ENCODE data around the gene PLEKHH1. TPM values are rescaled to one million over a fixed set of nuclear protein-coding genes. Genes with fewer than 3 reads are reported as not detected.

The PLEKHH1 gene
- total RNA-seq, 1 experiment from 2014 or later = 16.5 TPM

GRCh38 chr14:67556671-67557070 lies 23.6 kb downstream of the PLEKHH1 start:
- Histone ChIP-seq H3K4me3 (ENCODE audit: insufficient read depth, low read depth, low read length) (no peak overlapping the region), H3K36me3 (replicated peaks; ENCODE audit: control insufficient read depth, insufficient read depth, low read length) (peaks cover 2% of the 10 kb centered on the region)

GRCh38 chr14:67557118-67557517 lies 24.0 kb downstream of the PLEKHH1 start:
- no peak overlapping the region for H3K4me3 ChIP-seq (ENCODE audit: insufficient read depth, low read depth, low read length)
- DNase-seq = no peak
- H3K27me3 ChIP-seq (ENCODE audit: control insufficient read depth, insufficient read depth, low read length) = no peaks in the 10 kb centered on the region
- H3K36me3 ChIP-seq (replicated peaks; ENCODE audit: control insufficient read depth, insufficient read depth, low read length) = peaks cover 2% of the 10 kb centered on the region

More at GRCh38 chr14:67556671-67557070, 23.6 kb downstream of the PLEKHH1 start:
- no peaks in the 10 kb centered on the region for H3K27me3 ChIP-seq (ENCODE audit: control insufficient read depth, insufficient read depth, low read length)
- DNase-seq = no peak

GRCh38 chr14:67557656-67558055 lies 24.6 kb downstream of the PLEKHH1 start:
- no peaks in the 10 kb centered on the region for H3K27me3 ChIP-seq (ENCODE audit: control insufficient read depth, insufficient read depth, low read length)
- H3K36me3 ChIP-seq (replicated peaks; ENCODE audit: control insufficient read depth, insufficient read depth, low read length) = peaks cover 4% of the 10 kb centered on the region
- no peak for DNase-seq
- no peak overlapping the region for H3K4me3 ChIP-seq (ENCODE audit: insufficient read depth, low read depth, low read length)

DNA sequence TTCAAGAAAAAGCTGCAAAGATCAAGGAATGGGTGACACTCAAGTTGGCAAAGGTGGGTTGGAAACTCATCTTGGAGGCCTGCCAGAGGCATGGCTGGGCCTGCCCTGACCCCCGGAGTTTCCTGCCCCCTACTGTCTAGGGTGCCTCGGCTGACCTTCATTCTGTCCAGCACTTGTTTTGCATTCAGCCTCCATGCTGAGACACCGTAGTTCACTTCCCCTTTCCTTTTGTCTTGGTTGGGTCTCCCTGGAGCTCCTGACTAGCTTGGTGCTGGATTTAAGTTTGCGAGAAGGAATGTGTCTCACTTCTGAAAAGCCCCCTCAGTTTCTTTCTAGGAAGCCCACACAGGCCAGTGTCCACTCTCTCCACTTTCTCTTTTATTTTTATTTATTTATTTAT lies 26.5 kb downstream of the PLEKHH1 start:
- Histone ChIP-seq H3K27me3 (ENCODE audit: control insufficient read depth, insufficient read depth, low read length) (no peaks in the 10 kb centered on the region), H3K36me3 (replicated peaks; ENCODE audit: control insufficient read depth, insufficient read depth, low read length) (peaks cover 5% of the 10 kb centered on the region), H3K4me3 (ENCODE audit: insufficient read depth, low read depth, low read length) (no peak overlapping the region)
- no peak for DNase-seq

- Histone ChIP-seq H3K36me3 (replicated peaks; ENCODE audit: control insufficient read depth, insufficient read depth, low read length) (peaks cover 5% of the 10 kb centered on the region), H3K4me3 (ENCODE audit: insufficient read depth, low read depth, low read length) (no peak overlapping the region), H3K27me3 (ENCODE audit: control insufficient read depth, insufficient read depth, low read length) (no peaks in the 10 kb centered on the region)
- DNase-seq = no peak
These were observed 29.1 kb downstream of the PLEKHH1 start for GRCh38 chr14:67562025-67562775.

DNA sequence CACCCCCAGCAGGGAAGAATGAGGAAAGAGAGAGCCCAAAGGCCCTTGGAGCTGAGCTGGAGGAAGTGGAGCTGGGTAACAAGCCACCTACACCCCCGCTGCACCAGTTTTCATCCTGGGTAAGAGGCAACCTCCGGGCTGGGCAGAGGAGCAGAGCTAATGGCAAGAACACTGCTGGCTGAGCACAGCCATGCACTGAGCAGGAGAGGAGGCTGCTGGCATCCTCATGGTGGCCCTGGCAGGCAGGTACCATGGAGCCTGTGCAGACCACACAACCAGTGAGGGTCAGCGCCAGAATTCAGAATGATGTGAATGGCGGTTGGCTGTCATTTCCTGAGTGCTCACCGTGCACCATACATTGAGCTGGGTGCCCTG lies 29.7 kb downstream of the PLEKHH1 start:
- Histone ChIP-seq H3K4me3 (ENCODE audit: insufficient read depth, low read depth, low read length) (no peak overlapping the region), H3K36me3 (replicated peaks; ENCODE audit: control insufficient read depth, insufficient read depth, low read length) (peaks cover 5% of the 10 kb centered on the region), H3K27me3 (ENCODE audit: control insufficient read depth, insufficient read depth, low read length) (no peaks in the 10 kb centered on the region)
- DNase-seq = no peak

DNA sequence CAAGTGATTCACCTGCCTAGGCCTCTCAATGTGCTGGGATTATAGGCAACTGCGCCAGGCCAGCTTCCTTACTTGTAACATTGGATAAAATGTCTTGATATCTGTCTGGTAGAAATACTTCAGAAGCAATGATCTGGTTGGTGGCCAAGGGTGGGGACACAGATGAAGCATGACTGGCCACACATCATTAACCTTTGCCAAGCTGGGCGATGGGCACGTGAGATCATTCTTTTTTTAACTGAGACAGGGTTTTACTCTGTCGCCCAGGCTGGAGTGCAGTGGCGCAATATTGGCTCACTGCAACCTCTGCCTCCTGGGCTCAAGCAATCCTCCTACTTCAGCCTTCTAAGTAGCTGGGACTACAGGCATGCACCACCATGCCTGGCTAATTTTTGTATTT lies 31.1 kb downstream of the PLEKHH1 start:
- Histone ChIP-seq H3K4me3 (ENCODE audit: insufficient read depth, low read depth, low read length) (no peak overlapping the region), H3K27me3 (ENCODE audit: control insufficient read depth, insufficient read depth, low read length) (no peaks in the 10 kb centered on the region), H3K36me3 (replicated peaks; ENCODE audit: control insufficient read depth, insufficient read depth, low read length) (peaks cover 5% of the 10 kb centered on the region)
- no peak for DNase-seq

DNA sequence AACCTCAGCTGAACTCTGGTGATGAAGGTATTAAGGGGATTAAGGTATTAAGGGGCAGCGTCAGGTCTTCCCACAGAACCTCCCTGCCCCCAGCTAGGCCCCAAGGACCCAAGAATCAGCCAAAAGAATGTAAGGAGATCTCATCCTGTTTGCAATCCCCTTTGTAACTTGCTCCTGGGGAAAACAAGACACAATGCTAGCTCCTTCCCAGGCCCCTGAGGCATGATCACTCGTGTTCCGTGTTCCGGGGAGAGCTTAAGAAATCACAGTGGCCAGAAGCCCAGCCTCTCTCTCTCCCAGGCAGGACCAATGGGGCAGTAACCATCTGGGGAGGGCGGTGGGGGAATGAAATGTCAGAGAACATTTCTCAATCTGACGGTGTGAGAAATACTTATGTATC lies 33.8 kb downstream of the PLEKHH1 start:
- Histone ChIP-seq H3K36me3 (replicated peaks; ENCODE audit: control insufficient read depth, insufficient read depth, low read length) (peaks cover 3% of the 10 kb centered on the region), H3K4me3 (ENCODE audit: insufficient read depth, low read depth, low read length) (no peak overlapping the region), H3K27me3 (ENCODE audit: control insufficient read depth, insufficient read depth, low read length) (no peaks in the 10 kb centered on the region)
- DNase-seq = no peak

GRCh38 chr14:67567654-67568053 lies 34.6 kb downstream of the PLEKHH1 start:
- DNase-seq = no peak
- H3K4me3 ChIP-seq (ENCODE audit: insufficient read depth, low read depth, low read length) = no peak overlapping the region
- H3K36me3 ChIP-seq (replicated peaks; ENCODE audit: control insufficient read depth, insufficient read depth, low read length) = peaks cover 2% of the 10 kb centered on the region; the same call in 1 of the 2 replicates
- no peaks in the 10 kb centered on the region for H3K27me3 ChIP-seq (ENCODE audit: control insufficient read depth, insufficient read depth, low read length)

- peak; percentile 84 for DNase-seq
- no peaks in the 10 kb centered on the region; the same call in none of the 2 replicates for H3K36me3 ChIP-seq (replicated peaks; ENCODE audit: control insufficient read depth, insufficient read depth, low read length)
These were observed 36.0 kb downstream of the PLEKHH1 start for GRCh38 chr14:67569011-67569650.

GRCh38 chr14:67569651-67570290 lies 36.7 kb downstream of the PLEKHH1 start:
- no peak for DNase-seq
- Histone ChIP-seq H3K27me3 (ENCODE audit: control insufficient read depth, insufficient read depth, low read length) (no peaks in the 10 kb centered on the region), H3K4me3 (ENCODE audit: insufficient read depth, low read depth, low read length) (no peak overlapping the region), H3K36me3 (replicated peaks; ENCODE audit: control insufficient read depth, insufficient read depth, low read length) (no peaks in the 10 kb centered on the region; the same call in none of the 2 replicates)

More at GRCh38 chr14:67569011-67569650, 36.0 kb downstream of the PLEKHH1 start:
- Histone ChIP-seq H3K27me3 (ENCODE audit: control insufficient read depth, insufficient read depth, low read length) (no peaks in the 10 kb centered on the region), H3K4me3 (ENCODE audit: insufficient read depth, low read depth, low read length) (no peak overlapping the region)

- peaks cover 4% of the 10 kb centered on the region for H3K36me3 ChIP-seq (replicated peaks; ENCODE audit: control insufficient read depth, insufficient read depth, low read length)
- DNase-seq = no peak
- H3K4me3 ChIP-seq (ENCODE audit: insufficient read depth, low read depth, low read length) = no peak overlapping the region
- no peaks in the 10 kb centered on the region for H3K27me3 ChIP-seq (ENCODE audit: control insufficient read depth, insufficient read depth, low read length)
These were observed 37.4 kb downstream of the PLEKHH1 start for GRCh38 chr14:67570453-67570852.

DNA sequence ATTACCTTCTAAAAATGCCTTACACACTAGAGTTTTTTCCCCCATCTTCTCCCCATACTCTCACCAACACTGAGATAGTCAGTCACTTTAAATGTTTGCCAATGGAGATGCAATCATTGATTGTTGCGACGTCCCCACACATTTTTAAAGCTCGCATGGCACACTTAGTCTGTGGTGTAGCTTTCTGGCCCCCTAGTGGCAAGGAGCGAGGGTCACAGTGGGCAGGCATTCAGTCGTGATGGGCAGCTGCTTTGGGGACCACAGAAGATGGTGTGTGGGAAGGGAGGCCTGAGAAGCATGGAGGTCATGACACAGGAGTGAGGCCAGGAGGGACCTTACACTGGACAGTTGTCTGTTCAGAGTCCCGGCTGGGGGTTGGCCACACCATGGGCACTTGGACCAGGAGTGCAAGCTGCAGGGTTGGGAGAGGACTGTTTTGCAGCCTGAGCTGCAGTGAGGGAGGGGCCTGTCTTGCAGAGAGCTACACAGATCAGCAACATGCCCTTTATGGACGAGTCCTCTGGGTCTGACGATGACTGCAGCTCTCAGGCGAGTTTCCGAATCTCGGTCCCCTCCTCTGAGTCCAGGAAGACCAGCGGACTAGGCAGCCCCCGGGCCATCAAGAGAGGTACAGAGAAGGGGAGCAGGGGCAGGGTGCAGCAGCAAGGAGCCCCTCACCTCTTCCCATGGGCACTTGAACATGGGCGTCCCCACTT lies 38.3 kb downstream of the PLEKHH1 start:
- H3K36me3 ChIP-seq (replicated peaks; ENCODE audit: control insufficient read depth, insufficient read depth, low read length) = peaks cover 8% of the 10 kb centered on the region
- H3K27me3 ChIP-seq (ENCODE audit: control insufficient read depth, insufficient read depth, low read length) = no peaks in the 10 kb centered on the region
- peak; percentile 87 for DNase-seq

DNA sequence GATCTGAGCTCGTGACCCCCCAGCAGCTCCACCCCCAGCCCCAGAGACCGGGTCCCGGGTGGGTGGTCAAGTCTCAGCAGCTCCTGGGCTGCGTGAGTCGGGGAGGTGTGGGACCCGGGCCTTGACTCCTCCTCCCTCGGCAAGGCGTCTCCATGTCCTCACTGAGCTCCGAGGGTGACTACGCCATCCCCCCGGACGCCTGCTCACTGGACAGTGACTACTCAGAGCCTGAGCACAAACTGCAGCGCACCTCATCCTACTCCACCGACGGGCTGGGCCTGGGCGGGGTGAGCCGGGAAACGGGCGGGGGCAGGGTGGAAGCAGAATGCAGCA lies 38.9 kb downstream of the PLEKHH1 start:
- Histone ChIP-seq H3K4me3 (ENCODE audit: insufficient read depth, low read depth, low read length) (no peak overlapping the region), H3K36me3 (replicated peaks; ENCODE audit: control insufficient read depth, insufficient read depth, low read length) (peaks cover 9% of the 10 kb centered on the region), H3K27me3 (ENCODE audit: control insufficient read depth, insufficient read depth, low read length) (no peaks in the 10 kb centered on the region)
- no peak for DNase-seq

More for the DNA sequence above, 38.3 kb downstream of the PLEKHH1 start:
- no peak overlapping the region for H3K4me3 ChIP-seq (ENCODE audit: insufficient read depth, low read depth, low read length)
